SU-DHL-6 (cell line): ENCODE measurements around the gene SPTSSB.

ENCODE experiments used
- H2AFZ ChIP-seq: fragments of 200-600 bp; sonication (generic); 2 replicates; pipeline ENCODE4 v1.6.1; 2014; ENCODE audit warnings: low read depth, mild to moderate bottlenecking, moderate library complexity, mixed read lengths, antibody characterized with exemption, low read length; ENCODE audit not compliant: severe bottlenecking
- H3F3A ChIP-seq: fragments of 200-600 bp; shearing (Covaris generic); 2 replicates; pipeline ENCODE4 v1.6.0; 2016; ENCODE audit warnings: antibody characterized with exemption, mild to moderate bottlenecking; ENCODE audit not compliant: insufficient read depth
- H3K27ac ChIP-seq: fragments of 200-600 bp; sonication (generic); 2 replicates; pipeline ENCODE4 v1.5.1; 2016; ENCODE audit warnings: low read depth, mild to moderate bottlenecking, low read length, moderate library complexity, mixed read lengths
- H3K27me3 ChIP-seq: fragments of 200-600 bp; sonication (generic), shearing (Covaris generic); 2 replicates; pipeline ENCODE4 v1.6.0; 2014; ENCODE audit warnings: mild to moderate bottlenecking, low read length
- H3K36me3 ChIP-seq: fragments of 200-600 bp; sonication (generic); 2 replicates; pipeline ENCODE4 v1.6.1; 2014; ENCODE audit warnings: mild to moderate bottlenecking, low read length, mixed read lengths
- H3K4me2 ChIP-seq: fragments of 300-600, 200-600 bp; shearing (Covaris generic), sonication (generic); 2 replicates; pipeline ENCODE4 v1.6.0; 2014; ENCODE audit warnings: low read length, low read depth, mild to moderate bottlenecking; ENCODE audit not compliant: poor library complexity, severe bottlenecking
- H3K4me3 ChIP-seq: fragments of 200-600 bp; sonication (generic); 2 replicates; pipeline ENCODE4 v1.5.1; 2014; ENCODE audit warnings: antibody characterized with exemption, low read length, mild to moderate bottlenecking, mixed read lengths; ENCODE audit not compliant: insufficient read depth, poor library complexity, severe bottlenecking
- H3K79me2 ChIP-seq: fragments of 200-600 bp; sonication (generic); 2 replicates; pipeline ENCODE4 v1.6.1; 2014; ENCODE audit warnings: mild to moderate bottlenecking, low read length, moderate library complexity; ENCODE audit not compliant: insufficient read depth
- H3K9ac ChIP-seq: fragments of 200-600 bp; sonication (generic); 2 replicates; pipeline ENCODE4 v1.7.0; 2014; ENCODE audit warnings: mild to moderate bottlenecking, low read length
- H3K9me2 ChIP-seq: fragments of 200-600 bp; sonication (generic); replicated peaks from 2 replicates; pipeline ENCODE4 v1.6.1; 2014; ENCODE audit warnings: low read length; ENCODE audit not compliant: insufficient read depth
- H3K9me3 ChIP-seq: fragments of 200-600 bp; sonication (generic); 2 replicates; pipeline ENCODE4 v1.6.1; 2014; ENCODE audit warnings: low read length, mixed read lengths; ENCODE audit not compliant: insufficient read depth
- H4K20me1 ChIP-seq: fragments of 200-600 bp; sonication (generic); 2 replicates; pipeline ENCODE4 v1.6.1; 2014; ENCODE audit warnings: low read depth, mild to moderate bottlenecking, antibody characterized with exemption, low read length, moderate library complexity, mixed read lengths
- EZH2phosphoT487 ChIP-seq: fragments of 200-600 bp; sonication (generic), shearing (Covaris generic); conservative IDR thresholded peaks from 2 replicates; pipeline ENCODE4 v1.6.1; 2018; ENCODE audit warnings: mild to moderate bottlenecking, antibody characterized with exemption, low read length, moderate library complexity, mixed read lengths
- TF ChIP-seq, protein P1 (sequence below): fragments of 200-600 bp; sonication (generic); IDR thresholded peaks from one replicate; pipeline ENCODE4 v1.5.1; 2017; ENCODE audit warnings: antibody characterized with exemption, mild to moderate bottlenecking, low read length, moderate library complexity; ENCODE audit not compliant: insufficient read depth, poor library complexity, severe bottlenecking

Gene SPTSSB

DNA sequence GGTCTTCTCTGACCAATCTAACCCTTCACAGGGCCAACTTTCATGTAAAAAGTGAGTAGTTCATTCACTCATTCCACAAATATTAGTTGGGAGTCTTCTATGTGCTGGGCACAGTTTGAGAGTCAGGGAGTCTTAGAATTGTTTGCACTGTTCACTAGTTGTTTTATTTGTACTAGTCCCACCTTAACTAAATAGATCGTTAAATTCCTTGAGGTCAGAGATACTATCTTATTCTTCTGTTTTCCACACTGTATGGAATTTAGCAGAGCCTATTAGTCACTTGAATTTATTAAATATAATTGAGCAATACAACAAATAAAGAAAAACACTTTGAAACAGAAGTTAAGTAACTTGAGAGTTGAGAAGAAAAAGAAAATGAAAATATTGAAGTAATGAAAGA lies 40.8 kb upstream of the SPTSSB start:
- no peaks in the 10 kb centered on the region for H3K79me2 ChIP-seq
- no peak overlapping the region for H3K27ac ChIP-seq

DNA sequence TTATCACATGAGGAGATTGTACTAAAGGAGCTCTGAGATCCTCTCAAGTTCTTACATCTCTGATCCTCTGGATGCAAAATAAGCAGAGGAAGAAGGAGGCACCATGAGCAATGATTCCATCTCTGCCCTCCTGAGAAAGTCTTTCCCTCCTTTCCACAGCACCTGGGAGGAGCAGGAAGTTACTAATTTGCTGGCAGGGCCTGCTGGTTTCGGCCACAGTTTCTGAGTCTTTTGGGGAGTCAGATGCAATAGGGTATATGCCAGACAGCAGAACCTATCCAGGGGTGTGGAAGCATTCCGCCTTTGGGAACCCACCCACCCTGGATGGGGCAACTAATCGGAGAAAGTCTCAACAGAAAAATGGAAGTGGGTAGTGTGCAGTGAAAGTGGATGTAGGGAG lies 38.5 kb upstream of the SPTSSB start:
- H4K20me1 ChIP-seq = no peaks in the 10 kb centered on the region
- no peak overlapping the region for H2AFZ ChIP-seq
- no peaks in the 10 kb centered on the region for H3F3A ChIP-seq
- no peak for TF ChIP-seq EZH2phosphoT487
- TF ChIP-seq, protein P1, sequence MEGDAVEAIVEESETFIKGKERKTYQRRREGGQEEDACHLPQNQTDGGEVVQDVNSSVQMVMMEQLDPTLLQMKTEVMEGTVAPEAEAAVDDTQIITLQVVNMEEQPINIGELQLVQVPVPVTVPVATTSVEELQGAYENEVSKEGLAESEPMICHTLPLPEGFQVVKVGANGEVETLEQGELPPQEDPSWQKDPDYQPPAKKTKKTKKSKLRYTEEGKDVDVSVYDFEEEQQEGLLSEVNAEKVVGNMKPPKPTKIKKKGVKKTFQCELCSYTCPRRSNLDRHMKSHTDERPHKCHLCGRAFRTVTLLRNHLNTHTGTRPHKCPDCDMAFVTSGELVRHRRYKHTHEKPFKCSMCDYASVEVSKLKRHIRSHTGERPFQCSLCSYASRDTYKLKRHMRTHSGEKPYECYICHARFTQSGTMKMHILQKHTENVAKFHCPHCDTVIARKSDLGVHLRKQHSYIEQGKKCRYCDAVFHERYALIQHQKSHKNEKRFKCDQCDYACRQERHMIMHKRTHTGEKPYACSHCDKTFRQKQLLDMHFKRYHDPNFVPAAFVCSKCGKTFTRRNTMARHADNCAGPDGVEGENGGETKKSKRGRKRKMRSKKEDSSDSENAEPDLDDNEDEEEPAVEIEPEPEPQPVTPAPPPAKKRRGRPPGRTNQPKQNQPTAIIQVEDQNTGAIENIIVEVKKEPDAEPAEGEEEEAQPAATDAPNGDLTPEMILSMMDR = no peak
- H3K4me3 ChIP-seq = no peak overlapping the region
- H3K36me3 ChIP-seq = no peaks in the 10 kb centered on the region
- H3K27me3 ChIP-seq = no peaks in the 10 kb centered on the region
- H3K9ac ChIP-seq = no peak overlapping the region
- H3K4me2 ChIP-seq = no peak overlapping the region
- H3K79me2 ChIP-seq = no peaks in the 10 kb centered on the region
- H3K9me3 ChIP-seq = no peaks in the 10 kb centered on the region
- no peak overlapping the region for H3K27ac ChIP-seq
- H3K9me2 ChIP-seq = no peaks in the 10 kb centered on the region

More for the DNA sequence above, 40.8 kb upstream of the SPTSSB start:
- Histone ChIP-seq H2AFZ (no peak overlapping the region), H3K36me3 (no peaks in the 10 kb centered on the region), H3K4me3 (no peak overlapping the region), H3K4me2 (no peak overlapping the region), H3K9ac (no peak overlapping the region), H4K20me1 (no peaks in the 10 kb centered on the region), H3K27me3 (no peaks in the 10 kb centered on the region), H3F3A (no peaks in the 10 kb centered on the region), H3K9me2 (no peaks in the 10 kb centered on the region), H3K9me3 (no peaks in the 10 kb centered on the region)
- TF ChIP-seq, protein P1 = no peak
- no peak for TF ChIP-seq EZH2phosphoT487

DNA sequence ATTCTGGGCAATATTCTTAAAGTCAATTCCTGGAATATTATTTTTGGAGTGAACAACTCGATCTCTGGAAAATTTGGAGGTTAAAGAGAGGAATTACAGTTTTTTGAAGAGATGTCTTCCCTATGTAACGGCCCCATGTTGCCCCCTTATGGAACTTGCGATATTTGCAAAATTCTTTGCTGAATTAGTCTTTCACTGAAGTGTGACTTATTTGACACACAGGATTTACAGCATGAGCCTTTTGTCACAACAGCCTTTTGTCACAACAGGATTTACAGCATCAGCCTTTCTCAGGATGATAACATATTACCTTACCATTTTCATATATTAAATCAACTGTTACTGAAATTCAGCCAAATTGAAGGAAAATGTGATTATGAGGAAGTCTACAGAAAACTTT lies 37.8 kb upstream of the SPTSSB start:
- Histone ChIP-seq H3K27ac (no peak overlapping the region), H3K27me3 (no peaks in the 10 kb centered on the region), H3K36me3 (no peaks in the 10 kb centered on the region), H4K20me1 (no peaks in the 10 kb centered on the region), H3K4me2 (no peak overlapping the region), H3K9me3 (no peaks in the 10 kb centered on the region), H3K79me2 (no peaks in the 10 kb centered on the region), H3K9me2 (no peaks in the 10 kb centered on the region), H2AFZ (no peak overlapping the region), H3K4me3 (no peak overlapping the region), H3F3A (no peaks in the 10 kb centered on the region), H3K9ac (no peak overlapping the region)
- TF ChIP-seq, protein P1 = no peak
- no peak for TF ChIP-seq EZH2phosphoT487
